ENCODE measurements around the gene TMEM219.

- no peak for TF ChIP-seq CTCF (IDR thresholded peaks at IDR 0.05)
- no peak for TF ChIP-seq EP300 (IDR thresholded peaks at IDR 0.05)
- no peak for TF ChIP-seq POLR2A (IDR thresholded peaks at IDR 0.05)
Measured at GRCh38 chr16:29991571-29991904, 29.7 kb downstream of the TMEM219 start.
